Coronary artery (tissue), 2 donors: Measurements from ENCODE around the gene MANBA.

ENCODE experiments used
- DNase-seq: peaks from one replicate; pipeline ENCODE4 v3.0.0-alpha.2; 2017; ENCODE audit warnings: low spot score
- H3K27ac ChIP-seq, 2 donors: fragments of 200-600 bp; sonication (generic); one replicate each; pipeline ENCODE4 v1.5.1; 2016 to 2019
- H3K4me3 ChIP-seq: fragments of 200-600 bp; sonication (generic); 2 replicates; pipeline ENCODE4 v1.5.1; 2016; ENCODE audit warnings: mild to moderate bottlenecking, moderate library complexity
- CTCF ChIP-seq: fragments of 200-600 bp; sonication (generic); IDR thresholded peaks from one replicate; pipeline ENCODE4 v1.5.1; 2019; ENCODE audit warnings: antibody characterized with exemption

MANBA gene

GRCh38 chr4:102632241-102633065 is 128.3 kb downstream of the MANBA start:
- H3K27ac ChIP-seq = no peak overlapping the region
- H3K4me3 ChIP-seq = no peak overlapping the region
- DNase-seq = no peak
- no peak for TF ChIP-seq CTCF

- no peak for DNase-seq
- Histone ChIP-seq H3K27ac (no peak overlapping the region), H3K4me3 (no peak overlapping the region)
- TF ChIP-seq CTCF = no peak
These were observed 129.2 kb downstream of the MANBA start for GRCh38 chr4:102631616-102632015.

- no peak overlapping the region for H3K4me3 ChIP-seq
- TF ChIP-seq CTCF = no peak
- no peak for DNase-seq
- no peak overlapping the region for H3K27ac ChIP-seq
These were observed 131.1 kb downstream of the MANBA start for GRCh38 chr4:102629673-102630072.

GRCh38 chr4:102627831-102628523 is 132.8 kb downstream of the MANBA start:
- no peak overlapping the region for H3K4me3 ChIP-seq
- no peak overlapping the region for H3K27ac ChIP-seq
- no peak for DNase-seq
- no peak for TF ChIP-seq CTCF

GRCh38 chr4:102625232-102625930 is 135.4 kb downstream of the MANBA start:
- Histone ChIP-seq H3K27ac (no peak overlapping the region), H3K4me3 (no peak overlapping the region)
- no peak for DNase-seq

GRCh38 chr4:102624505-102624904 is 136.3 kb downstream of the MANBA start:
- no peak for TF ChIP-seq CTCF
- H3K27ac ChIP-seq = no peak overlapping the region
- H3K4me3 ChIP-seq = no peak overlapping the region
- no peak for DNase-seq

More at GRCh38 chr4:102625232-102625930, 135.4 kb downstream of the MANBA start:
- TF ChIP-seq CTCF = no peak
